ENCODE data around the gene SLC6A3. TPM values are rescaled to one million over a fixed set of nuclear protein-coding genes. Genes with fewer than 3 reads are reported as not detected.

Gene SLC6A3
- total RNA-seq, 4 donors from 2014 or later, result 0.07 to 0.15 TPM; not detected in 2

DNA sequence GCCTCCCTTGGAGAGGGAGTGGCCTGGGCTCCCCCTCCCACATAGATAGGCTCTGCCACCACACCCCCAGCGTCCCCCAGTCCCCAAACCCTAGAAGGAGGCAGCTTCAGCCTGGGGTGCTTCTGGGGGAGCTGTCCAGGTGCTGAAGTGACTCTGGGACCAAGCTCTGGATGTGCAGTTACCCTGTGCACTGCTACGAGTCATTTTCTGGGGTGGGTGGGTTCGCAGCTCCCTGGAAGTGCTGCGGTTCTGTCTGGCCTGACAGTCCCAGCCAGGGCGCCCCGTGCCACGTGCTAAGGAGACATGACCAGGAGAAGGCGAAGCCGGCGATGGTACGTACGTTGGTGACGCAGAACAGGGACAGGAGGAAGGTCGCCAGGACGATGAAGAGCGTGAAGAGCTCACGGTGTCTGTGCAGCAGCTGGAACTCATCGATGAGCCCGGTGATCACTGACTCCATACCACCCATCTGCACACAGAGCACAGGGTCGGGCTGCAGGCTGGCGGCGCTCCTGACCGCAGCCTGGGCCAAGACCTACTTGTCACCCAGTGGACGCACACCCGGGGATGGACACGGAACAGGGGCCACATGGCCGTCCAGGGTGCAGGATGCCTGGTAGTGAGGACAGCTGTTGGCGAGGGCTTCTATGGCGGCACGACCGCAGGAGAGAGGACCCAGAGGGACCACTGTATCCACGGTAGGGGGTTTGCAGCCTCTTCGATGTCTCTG is 35.7 kb downstream of the SLC6A3 start:
- no peaks in the 10 kb centered on the region for H3K4me1 ChIP-seq
- intact Hi-C loops (cut with DNase I; ENCODE audit: low total_unique reads), result no loop called here
- H3K27me3 ChIP-seq, result no peaks in the 10 kb centered on the region
- no peaks in the 10 kb centered on the region for H3K36me3 ChIP-seq
- DNase-seq, result no peak
- H3K27ac ChIP-seq, result no peak overlapping the region
- no peak for TF ChIP-seq POLR2A (IDR thresholded peaks at IDR 0.05)
- TF ChIP-seq CTCF (IDR thresholded peaks at IDR 0.05), result no peak
- no peak overlapping the region for H3K4me3 ChIP-seq
- H3K9me3 ChIP-seq, result no peaks in the 10 kb centered on the region

- H3K27ac ChIP-seq, result no peak overlapping the region
- TF ChIP-seq CTCF (IDR thresholded peaks at IDR 0.05) (no peak), POLR2A (IDR thresholded peaks at IDR 0.05) (no peak)
- intact Hi-C loops (cut with DNase I; ENCODE audit: low total_unique reads), result no loop called here
- no peaks in the 10 kb centered on the region for H3K4me1 ChIP-seq
- no peaks in the 10 kb centered on the region for H3K9me3 ChIP-seq
- H3K27me3 ChIP-seq, result no peaks in the 10 kb centered on the region
- no peaks in the 10 kb centered on the region for H3K36me3 ChIP-seq
- H3K4me3 ChIP-seq, result no peak overlapping the region
- no peak for DNase-seq
These were observed 38.3 kb downstream of the SLC6A3 start for GRCh38 chr5:1406681-1407640.

GRCh38 chr5:1405539-1406530 is 39.4 kb downstream of the SLC6A3 start:
- no peak for DNase-seq
- TF ChIP-seq POLR2A (IDR thresholded peaks at IDR 0.05), result no peak
- no peak for TF ChIP-seq CTCF (IDR thresholded peaks at IDR 0.05)
- intact Hi-C loops (cut with DNase I; ENCODE audit: low total_unique reads), result no loop called here
- H3K4me3 ChIP-seq, result no peak overlapping the region
- no peak overlapping the region for H3K27ac ChIP-seq
- H3K27me3 ChIP-seq, result no peaks in the 10 kb centered on the region
- no peaks in the 10 kb centered on the region for H3K4me1 ChIP-seq
- no peaks in the 10 kb centered on the region for H3K9me3 ChIP-seq
- H3K36me3 ChIP-seq, result no peaks in the 10 kb centered on the region

GRCh38 chr5:1405121-1405520 is 40.1 kb downstream of the SLC6A3 start:
- H3K36me3 ChIP-seq, result no peaks in the 10 kb centered on the region
- no peak overlapping the region for H3K4me3 ChIP-seq
- H3K27ac ChIP-seq, result no peak overlapping the region
- no peaks in the 10 kb centered on the region for H3K9me3 ChIP-seq
- DNase-seq, result no peak
- H3K4me1 ChIP-seq, result no peaks in the 10 kb centered on the region
- no peaks in the 10 kb centered on the region for H3K27me3 ChIP-seq
- intact Hi-C loops (cut with DNase I; ENCODE audit: low total_unique reads), result no loop called here
- TF ChIP-seq POLR2A (IDR thresholded peaks at IDR 0.05) (no peak), CTCF (IDR thresholded peaks at IDR 0.05) (no peak)

Data from uterus (tissue), 4 donors.